ENCODE data around the gene PGBD5.

DNA sequence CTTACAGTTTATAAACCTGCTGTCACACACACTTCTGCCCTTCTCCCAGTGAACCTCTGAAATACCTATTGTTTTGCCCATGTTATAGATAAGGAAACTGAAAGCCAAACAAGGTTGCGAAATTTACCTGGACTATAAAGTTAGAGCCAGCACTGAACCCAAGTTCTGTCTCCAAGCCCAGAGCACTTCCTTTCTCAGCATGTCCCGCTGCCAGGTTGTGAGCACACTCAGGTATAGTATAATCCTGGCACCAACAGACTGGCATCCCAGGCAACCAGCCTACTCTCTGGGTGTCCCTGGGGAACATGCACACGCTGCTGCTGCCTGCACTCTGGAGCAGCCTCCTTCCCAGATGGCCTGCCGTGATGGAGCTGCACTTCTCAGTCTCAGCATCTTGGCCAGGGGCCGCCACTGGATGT lies 45.1 kb downstream of the PGBD5 start:
- TF ChIP-seq, protein P1, sequence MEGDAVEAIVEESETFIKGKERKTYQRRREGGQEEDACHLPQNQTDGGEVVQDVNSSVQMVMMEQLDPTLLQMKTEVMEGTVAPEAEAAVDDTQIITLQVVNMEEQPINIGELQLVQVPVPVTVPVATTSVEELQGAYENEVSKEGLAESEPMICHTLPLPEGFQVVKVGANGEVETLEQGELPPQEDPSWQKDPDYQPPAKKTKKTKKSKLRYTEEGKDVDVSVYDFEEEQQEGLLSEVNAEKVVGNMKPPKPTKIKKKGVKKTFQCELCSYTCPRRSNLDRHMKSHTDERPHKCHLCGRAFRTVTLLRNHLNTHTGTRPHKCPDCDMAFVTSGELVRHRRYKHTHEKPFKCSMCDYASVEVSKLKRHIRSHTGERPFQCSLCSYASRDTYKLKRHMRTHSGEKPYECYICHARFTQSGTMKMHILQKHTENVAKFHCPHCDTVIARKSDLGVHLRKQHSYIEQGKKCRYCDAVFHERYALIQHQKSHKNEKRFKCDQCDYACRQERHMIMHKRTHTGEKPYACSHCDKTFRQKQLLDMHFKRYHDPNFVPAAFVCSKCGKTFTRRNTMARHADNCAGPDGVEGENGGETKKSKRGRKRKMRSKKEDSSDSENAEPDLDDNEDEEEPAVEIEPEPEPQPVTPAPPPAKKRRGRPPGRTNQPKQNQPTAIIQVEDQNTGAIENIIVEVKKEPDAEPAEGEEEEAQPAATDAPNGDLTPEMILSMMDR (optimal IDR thresholded peaks at IDR 0.05 in 1 of 3, IDR thresholded peaks at IDR 0.05 in 1 of 3, conservative IDR thresholded peaks at IDR 0.05 in 1 of 3; ENCODE audit: extremely low read depth in 1 of 3, insufficient read depth in 2 of 3, low read length in 3 of 3) = no peak
- TF ChIP-seq EZH2 (IDR thresholded peaks at IDR 0.05; ENCODE audit: low read length) = no peak

Measured in keratinocyte (primary cell).